IPS-20b (cell line): Measurements from ENCODE around the gene EXOC3L4.

Experiments used
- H3K27ac ChIP-seq: one replicate; pipeline ENCODE4 v1.5.1; 2013; ENCODE audit warnings: low read length
- H3K27me3 ChIP-seq: 2 replicates; pipeline ENCODE4 v1.6.1; 2013; ENCODE audit warnings: mild to moderate bottlenecking, low read length, inconsistent platforms; ENCODE audit not compliant: insufficient read depth
- H3K36me3 ChIP-seq: 2 replicates; pipeline ENCODE4 v1.6.1; 2013; ENCODE audit warnings: low read depth, mild to moderate bottlenecking, inconsistent platforms, low read length, moderate library complexity; ENCODE audit not compliant: insufficient read depth
- H3K4me1 ChIP-seq: 2 replicates; pipeline ENCODE4 v1.6.1; 2013; ENCODE audit warnings: mild to moderate bottlenecking, control low read depth, inconsistent platforms, low read length, moderate library complexity; ENCODE audit not compliant: insufficient read depth
- H3K4me3 ChIP-seq: 2 replicates; pipeline ENCODE4 v1.5.1; 2013; ENCODE audit warnings: mild to moderate bottlenecking, low read length, inconsistent platforms
- H3K9ac ChIP-seq: 2 replicates; pipeline ENCODE4 v1.6.1; 2013; ENCODE audit warnings: low read depth, mild to moderate bottlenecking, inconsistent platforms, low read length, moderate library complexity
- H3K9me3 ChIP-seq: 2 replicates; pipeline ENCODE4 v1.6.1; 2013; ENCODE audit warnings: mild to moderate bottlenecking, low read depth, low read length, inconsistent platforms; ENCODE audit not compliant: insufficient read depth

EXOC3L4 gene

DNA sequence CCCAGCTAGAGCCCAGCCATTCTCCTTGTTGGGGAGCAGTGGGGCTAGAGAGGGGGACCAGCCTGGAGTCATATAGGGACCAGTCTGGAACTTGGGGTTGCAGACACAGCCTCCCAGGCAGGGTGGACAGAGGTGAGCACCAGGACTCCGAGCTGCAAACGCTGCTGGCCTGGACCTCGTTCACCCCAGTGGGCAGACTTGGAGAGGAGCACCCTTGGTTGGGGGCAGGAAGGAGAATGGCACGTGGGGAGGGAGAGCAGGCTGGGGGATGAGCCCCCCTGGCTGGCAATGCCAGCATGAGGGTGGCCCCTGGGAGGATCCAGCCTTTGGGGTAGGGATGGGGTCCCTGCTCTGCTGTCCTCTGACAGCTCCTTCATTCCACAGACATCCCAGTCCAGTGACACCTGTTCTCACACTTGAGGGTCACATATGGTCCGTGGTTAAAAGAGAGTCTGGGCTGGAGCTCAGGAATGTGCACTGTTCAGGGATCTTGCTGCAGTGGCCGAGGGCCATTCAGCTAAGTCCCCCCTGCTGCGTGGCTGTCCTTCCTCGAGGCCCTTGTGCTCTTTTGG is 7.7 kb upstream of the EXOC3L4 start:
- Histone ChIP-seq H3K27me3 (peaks cover 55% of the 10 kb centered on the region), H3K9me3 (no peaks in the 10 kb centered on the region), H3K9ac (no peak overlapping the region), H3K4me1 (no peaks in the 10 kb centered on the region), H3K4me3 (no peak overlapping the region), H3K27ac (no peak overlapping the region), H3K36me3 (no peaks in the 10 kb centered on the region)

DNA sequence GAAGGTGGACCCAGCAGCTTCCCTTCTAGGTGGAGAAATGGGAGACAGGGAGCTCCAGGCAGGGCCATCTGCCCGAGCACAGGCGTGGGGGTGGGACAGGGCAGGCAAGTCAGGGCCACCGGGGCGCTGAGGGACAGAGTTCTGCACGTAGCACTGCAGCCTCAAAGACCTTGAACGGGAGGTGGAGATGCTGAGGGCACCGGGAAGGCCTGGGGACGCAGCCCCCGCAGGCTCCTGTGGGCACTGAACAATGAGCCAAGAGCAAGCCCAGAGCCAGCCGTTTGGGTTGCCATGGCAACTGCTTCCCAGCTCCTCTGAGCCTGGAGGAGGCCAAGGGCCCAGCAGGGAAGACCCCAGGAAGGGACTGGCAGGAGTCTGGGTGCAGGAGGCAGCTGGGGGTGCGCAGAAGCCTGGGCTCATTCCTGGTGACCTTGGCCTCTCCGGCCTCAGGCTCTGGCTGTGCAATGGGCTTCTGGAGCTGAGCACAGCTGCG is 7.1 kb upstream of the EXOC3L4 start:
- Histone ChIP-seq H3K4me3 (no peak overlapping the region), H3K27me3 (peaks cover 52% of the 10 kb centered on the region), H3K9me3 (no peaks in the 10 kb centered on the region), H3K36me3 (no peaks in the 10 kb centered on the region), H3K9ac (no peak overlapping the region), H3K4me1 (no peaks in the 10 kb centered on the region), H3K27ac (no peak overlapping the region)

DNA sequence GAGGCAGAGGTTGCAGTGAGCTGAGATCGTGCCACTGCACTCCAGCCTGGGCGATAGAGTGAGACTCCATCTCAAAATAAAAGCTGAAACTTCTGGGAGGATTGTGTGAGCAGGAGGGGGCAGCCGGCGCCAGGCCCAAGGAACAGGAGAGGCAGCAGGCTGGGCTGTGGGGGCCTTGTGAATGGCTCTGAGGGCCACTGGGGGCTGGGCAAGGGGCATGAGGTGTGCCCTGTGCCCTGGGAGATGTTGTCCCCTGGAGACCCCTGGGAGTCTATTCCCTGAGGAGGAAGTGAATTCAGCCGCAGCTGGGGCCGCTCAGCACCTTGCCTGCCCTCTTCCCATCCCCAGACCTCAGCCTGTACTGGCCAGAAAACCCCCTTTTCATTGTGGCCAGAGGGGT is 5.6 kb upstream of the EXOC3L4 start:
- no peak overlapping the region for H3K4me3 ChIP-seq
- peaks cover 38% of the 10 kb centered on the region for H3K27me3 ChIP-seq
- H3K9ac ChIP-seq: no peak overlapping the region
- H3K9me3 ChIP-seq: no peaks in the 10 kb centered on the region
- no peaks in the 10 kb centered on the region for H3K36me3 ChIP-seq
- H3K27ac ChIP-seq: no peak overlapping the region
- no peaks in the 10 kb centered on the region for H3K4me1 ChIP-seq

DNA sequence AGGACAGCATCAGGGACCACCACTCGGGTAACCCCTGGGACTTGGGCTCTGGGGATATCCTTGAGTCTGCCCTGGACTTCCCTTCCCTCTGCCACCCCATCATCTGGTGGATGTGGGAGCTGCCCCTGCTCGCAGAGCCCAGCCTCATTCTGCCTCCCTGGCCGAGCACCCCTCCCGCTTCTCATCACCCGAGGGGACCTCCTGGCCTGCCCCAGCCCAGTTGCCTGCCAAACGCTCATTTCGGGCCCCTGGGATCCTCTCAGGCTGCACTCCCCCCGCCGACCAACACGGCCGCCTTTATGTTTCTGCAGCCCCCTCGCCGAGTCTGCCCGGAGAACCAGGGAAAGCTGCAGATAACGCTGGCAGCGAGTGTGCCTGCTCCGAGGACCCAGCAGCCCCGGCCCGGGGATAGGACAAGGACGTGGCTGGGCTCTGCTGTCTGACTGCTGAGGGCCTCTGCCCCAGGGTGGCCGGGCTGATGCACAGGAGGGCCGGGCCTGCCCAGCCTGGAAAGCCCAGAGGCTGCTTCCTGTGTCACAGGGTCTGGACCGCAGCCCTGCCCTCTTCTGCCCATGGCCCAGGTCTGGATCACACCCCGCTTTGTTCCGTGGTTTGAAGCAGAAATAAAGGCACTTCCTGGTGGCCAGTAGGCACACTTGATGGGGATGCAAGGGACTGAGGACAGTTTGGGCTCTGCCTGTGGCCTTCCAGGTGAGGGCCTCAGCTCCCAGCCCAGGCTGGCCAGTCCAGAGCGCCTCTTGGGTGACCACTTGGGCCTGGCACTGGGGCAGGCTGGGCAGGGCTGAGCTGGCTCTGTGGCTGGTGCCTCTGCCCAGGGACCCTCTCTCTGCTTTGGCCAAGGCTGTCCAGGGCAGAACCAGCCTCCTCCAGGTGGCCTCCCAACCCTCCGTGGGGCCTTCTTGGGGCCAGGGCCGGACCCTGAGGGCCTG is 4.9 kb upstream of the EXOC3L4 start:
- Histone ChIP-seq H3K36me3 (no peaks in the 10 kb centered on the region), H3K27ac (no peak overlapping the region), H3K9ac (no peak overlapping the region), H3K27me3 (peaks cover 30% of the 10 kb centered on the region), H3K4me1 (no peaks in the 10 kb centered on the region), H3K4me3 (no peak overlapping the region), H3K9me3 (no peaks in the 10 kb centered on the region)

DNA sequence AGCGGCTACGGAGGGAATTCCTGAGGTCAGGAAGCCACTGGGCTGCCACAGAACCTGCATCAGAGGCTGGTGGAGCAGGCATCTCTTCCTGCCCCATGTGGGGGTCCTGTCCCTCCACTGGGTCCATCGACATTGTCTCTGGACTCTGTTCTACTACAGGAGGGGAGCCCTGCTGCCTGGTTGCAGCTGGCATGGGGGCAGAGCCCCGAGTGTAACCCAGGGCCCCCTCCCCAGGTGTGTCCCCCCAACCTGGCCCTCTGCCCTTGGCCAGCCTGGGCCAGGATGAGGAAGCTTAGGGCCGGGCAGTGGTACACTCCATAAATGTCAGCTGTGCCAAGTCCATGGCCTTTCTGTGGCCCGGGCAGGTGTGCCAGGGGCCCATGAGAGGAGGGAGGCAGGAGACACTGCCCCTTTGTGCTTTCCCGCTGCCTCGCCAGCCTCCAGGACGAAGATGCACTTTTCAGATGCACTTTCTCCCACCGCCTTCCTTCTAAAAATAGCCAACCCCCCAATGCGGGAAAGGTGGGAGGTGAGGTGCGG is 4.0 kb upstream of the EXOC3L4 start:
- Histone ChIP-seq H3K27ac (no peak overlapping the region), H3K4me1 (no peaks in the 10 kb centered on the region), H3K9ac (no peak overlapping the region), H3K9me3 (no peaks in the 10 kb centered on the region), H3K4me3 (peak overlapping the region; percentile 58; the same call in 1 of the 2 replicates), H3K27me3 (peaks cover 21% of the 10 kb centered on the region), H3K36me3 (no peaks in the 10 kb centered on the region)

DNA sequence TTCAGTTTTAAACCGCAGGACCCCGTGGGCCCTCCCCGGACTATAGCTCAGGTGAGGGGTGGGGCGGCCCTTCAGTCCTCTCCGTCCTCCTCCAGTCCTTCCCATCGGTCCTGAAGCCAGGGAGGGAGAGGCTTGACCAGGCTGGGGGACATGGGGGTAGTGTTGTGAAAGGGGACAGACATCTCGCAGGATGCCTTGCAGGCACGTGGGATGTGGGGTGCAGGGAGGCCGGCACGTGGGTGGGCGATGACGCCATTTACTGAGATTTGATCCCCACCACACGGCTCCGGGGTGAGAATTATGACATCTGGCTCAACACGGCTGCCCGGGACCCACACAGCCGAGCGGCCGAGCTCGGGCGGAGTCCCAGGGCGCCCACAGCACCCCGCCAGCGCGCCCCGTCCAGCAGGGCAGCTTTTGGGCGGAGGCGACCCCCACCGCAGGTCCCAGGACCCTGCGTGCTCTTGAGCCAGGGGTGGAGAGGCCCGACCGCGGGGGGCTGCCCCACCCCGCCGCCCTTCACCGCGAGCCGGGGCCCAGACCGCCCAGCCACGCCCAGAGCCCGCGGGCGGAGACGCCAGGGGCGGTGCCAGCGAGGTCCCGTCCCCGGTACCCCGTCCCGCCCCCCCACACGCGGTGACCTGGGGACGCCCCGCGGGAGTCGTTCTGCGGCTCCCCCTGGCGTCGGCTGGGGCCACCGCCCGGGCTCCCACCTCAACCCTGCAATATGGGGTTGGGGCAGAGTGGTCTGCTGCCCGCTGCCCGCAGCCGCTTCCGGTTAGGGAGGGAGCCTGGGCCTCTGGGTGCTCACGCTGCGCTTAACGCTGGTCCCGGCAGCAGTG is 3.3 kb upstream of the EXOC3L4 start:
- H3K27ac ChIP-seq: no peak overlapping the region
- peak overlapping the region; percentile 58; the same call in 1 of the 2 replicates for H3K4me3 ChIP-seq
- H3K27me3 ChIP-seq: peaks cover 20% of the 10 kb centered on the region
- no peak overlapping the region for H3K9ac ChIP-seq
- no peaks in the 10 kb centered on the region for H3K4me1 ChIP-seq
- H3K36me3 ChIP-seq: no peaks in the 10 kb centered on the region
- H3K9me3 ChIP-seq: no peaks in the 10 kb centered on the region

DNA sequence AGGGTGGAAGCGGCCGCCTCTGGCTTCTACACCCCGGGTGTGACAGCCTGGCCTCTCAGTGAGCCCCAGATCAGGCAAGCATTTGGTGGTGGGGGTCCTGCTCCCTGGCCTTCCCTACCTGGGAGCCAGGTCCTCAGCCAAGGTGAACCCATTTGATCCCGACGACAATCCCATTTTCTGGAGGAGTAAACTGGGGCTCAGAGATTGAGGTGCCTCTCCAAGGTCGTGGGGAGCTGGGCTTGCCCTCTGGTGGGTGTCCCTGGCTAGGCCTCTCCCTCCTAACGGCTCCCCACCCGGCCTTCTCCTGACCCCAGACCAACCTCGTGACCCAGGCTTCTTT is 2.7 kb upstream of the EXOC3L4 start:
- Histone ChIP-seq H3K9ac (no peak overlapping the region), H3K4me3 (peak overlapping the region; percentile 58; the same call in 1 of the 2 replicates), H3K27ac (no peak overlapping the region)

DNA sequence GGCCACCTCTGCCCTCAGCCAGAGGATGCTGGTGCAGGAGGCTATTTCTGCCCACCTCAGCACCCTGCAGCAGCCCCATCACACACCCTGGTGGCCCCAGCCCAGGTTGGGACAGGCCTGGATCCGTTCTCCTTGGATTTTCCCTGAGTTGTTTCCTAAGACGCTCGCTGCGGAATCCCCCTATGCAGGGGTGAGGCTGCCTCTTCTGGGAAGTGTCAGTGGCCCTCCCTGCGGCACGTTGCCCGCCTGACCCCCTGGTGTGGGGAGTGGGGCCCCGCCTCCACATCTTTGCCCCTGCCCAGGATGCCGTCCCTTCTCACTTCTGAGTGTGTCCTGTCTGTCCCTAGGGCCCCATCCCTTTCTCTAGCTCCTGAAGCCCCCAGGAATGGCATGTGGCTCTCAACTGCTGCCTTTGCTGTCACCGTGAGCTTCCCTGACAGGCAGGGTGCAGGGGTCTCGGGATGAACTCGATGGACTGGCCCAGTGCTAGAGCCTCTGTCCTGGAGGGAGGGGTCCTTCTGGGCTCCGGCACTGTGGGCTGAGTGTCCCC is 594 bp upstream of the EXOC3L4 start:
- no peak overlapping the region for H3K9ac ChIP-seq
- H3K4me3 ChIP-seq: no peak overlapping the region
- no peaks in the 10 kb centered on the region for H3K36me3 ChIP-seq
- no peaks in the 10 kb centered on the region for H3K4me1 ChIP-seq
- H3K9me3 ChIP-seq: no peaks in the 10 kb centered on the region
- H3K27me3 ChIP-seq: peaks cover 20% of the 10 kb centered on the region
- no peak overlapping the region for H3K27ac ChIP-seq

More for the DNA sequence above, 2.7 kb upstream of the EXOC3L4 start:
- Histone ChIP-seq H3K27me3 (peaks cover 20% of the 10 kb centered on the region), H3K9me3 (no peaks in the 10 kb centered on the region), H3K4me1 (no peaks in the 10 kb centered on the region), H3K36me3 (no peaks in the 10 kb centered on the region)

DNA sequence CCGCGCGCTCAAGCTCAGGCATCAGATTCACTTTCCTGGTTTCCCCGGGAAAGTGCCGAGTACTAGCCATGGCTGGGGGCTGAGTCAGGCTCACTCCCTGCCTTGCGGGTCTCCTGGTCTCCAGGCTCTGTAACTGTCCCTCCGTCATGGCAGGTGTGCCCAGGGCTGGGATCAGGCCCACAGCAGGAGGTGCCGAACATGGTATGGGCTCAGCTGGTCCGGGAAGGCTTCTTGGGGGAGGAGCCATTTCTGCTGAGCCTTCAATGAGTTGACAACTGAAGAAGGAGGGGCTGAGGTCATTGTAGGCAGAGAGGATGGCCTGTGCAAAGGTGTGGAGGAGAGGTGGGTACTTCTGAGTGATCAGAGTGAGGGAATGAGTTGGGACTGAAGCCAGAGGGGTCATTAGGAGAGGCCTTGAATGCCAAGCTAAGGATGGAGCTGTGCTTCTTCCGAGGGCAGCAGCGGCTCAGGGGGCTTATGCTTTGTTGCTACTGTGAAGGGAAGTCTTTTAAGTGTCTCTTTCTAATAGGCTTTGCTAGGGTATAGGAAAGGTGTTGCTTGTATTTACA is 769 bp downstream of the EXOC3L4 start:
- no peaks in the 10 kb centered on the region for H3K9me3 ChIP-seq
- H3K4me3 ChIP-seq: no peak overlapping the region
- H3K27me3 ChIP-seq: peaks cover 15% of the 10 kb centered on the region
- H3K27ac ChIP-seq: no peak overlapping the region
- H3K36me3 ChIP-seq: no peaks in the 10 kb centered on the region
- H3K4me1 ChIP-seq: no peaks in the 10 kb centered on the region; the same call in 1 of the 2 replicates
- H3K9ac ChIP-seq: no peak overlapping the region

DNA sequence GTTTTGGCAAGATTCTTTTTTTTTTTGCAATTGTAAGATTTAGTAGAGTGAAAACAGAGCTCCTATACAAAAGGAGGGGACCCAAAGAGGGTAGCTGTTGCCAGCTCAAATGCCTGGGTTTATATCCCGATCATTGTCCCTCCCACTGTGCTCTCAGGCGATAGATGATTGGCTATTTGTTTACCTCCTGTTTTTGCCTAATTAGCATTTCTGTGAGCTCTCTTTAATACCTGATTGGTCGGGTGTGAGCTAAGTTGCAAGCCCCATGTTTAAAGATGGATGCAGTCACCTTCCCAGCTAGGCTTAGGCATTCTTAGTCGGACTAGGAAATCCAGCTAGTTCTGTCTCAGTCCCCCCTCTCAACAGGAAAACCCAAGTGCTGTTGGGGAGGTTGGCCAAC is 1.9 kb downstream of the EXOC3L4 start:
- Histone ChIP-seq H3K4me1 (no peaks in the 10 kb centered on the region; the same call in 1 of the 2 replicates), H3K9ac (no peak overlapping the region), H3K9me3 (no peaks in the 10 kb centered on the region), H3K27ac (no peak overlapping the region), H3K27me3 (peaks cover 11% of the 10 kb centered on the region; the same call in 1 of the 2 replicates), H3K4me3 (no peak overlapping the region), H3K36me3 (no peaks in the 10 kb centered on the region)
